Keratinocyte (primary cell): ENCODE measurements around the gene AIMP1. TPM values are rescaled to one million over a fixed set of nuclear protein-coding genes. Genes with fewer than 3 reads are reported as not detected.

ENCODE experiments used
- DNase-seq: peaks from one replicate; pipeline ENCODE4 v3.0.0-alpha.2; 2011; ENCODE audit warnings: low read depth, missing footprints, low spot score
- FAIRE-seq: peaks from 2 replicates; lab custom pipeline; 2011; peaks lifted over from hg19 to GRCh38; lab: Jason Lieb, UNC
- H2AFZ ChIP-seq: 2 replicates; pipeline ENCODE4 v1.6.0; 2012; ENCODE audit warnings: low read length, control low read depth, inconsistent platforms; ENCODE audit not compliant: control insufficient read depth
- H3K27ac ChIP-seq: 2 replicates; pipeline ENCODE4 v1.5.1; 2011; ENCODE audit warnings: low read length; ENCODE audit not compliant: control insufficient read depth, insufficient read depth
- H3K27me3 ChIP-seq: 3 replicates; pipeline ENCODE4 v1.6.0; 2011; ENCODE audit warnings: low read length; ENCODE audit not compliant: control insufficient read depth, insufficient read depth; ENCODE audit errors: extremely low read depth
- H3K36me3 ChIP-seq, 2 experiments: 2 replicates in 1 of 2; 3 replicates in 1 of 2; pipeline ENCODE4 v1.5.1; 2011; ENCODE audit warnings: low read length in 2 of 2, mild to moderate bottlenecking in 1 of 2; ENCODE audit not compliant: control insufficient read depth in 2 of 2, insufficient read depth in 2 of 2; ENCODE audit errors: extremely low read depth in 1 of 2
- H3K4me1 ChIP-seq: 3 replicates; pipeline ENCODE4 v1.5.1; 2011; ENCODE audit warnings: low read length; ENCODE audit not compliant: control insufficient read depth, insufficient read depth; ENCODE audit errors: extremely low read depth
- H3K4me2 ChIP-seq: 3 replicates; pipeline ENCODE4 v1.6.0; 2011; ENCODE audit warnings: low read depth, low read length; ENCODE audit not compliant: control insufficient read depth, insufficient read depth; ENCODE audit errors: extremely low read depth
- H3K4me3 ChIP-seq, 3 experiments: fragments of 200-600 bp in 1 of 3; sonication (generic) in 1 of 3; 2 replicates in 2 of 3; 3 replicates in 1 of 3; pipeline ENCODE4 v1.5.1; 2011 to 2016; ENCODE audit warnings: low read length in 3 of 3, mild to moderate bottlenecking in 3 of 3, control low read depth in 2 of 3, inconsistent platforms in 1 of 3, low read depth in 1 of 3, mixed read lengths in 1 of 3, mixed run types in 1 of 3, moderate library complexity in 1 of 3; ENCODE audit not compliant: control insufficient read depth in 2 of 3, insufficient read depth in 2 of 3; ENCODE audit errors: extremely low read depth in 1 of 3
- H3K79me2 ChIP-seq: 2 replicates; pipeline ENCODE4 v1.6.0; 2012; ENCODE audit warnings: low read length; ENCODE audit not compliant: control insufficient read depth, insufficient read depth
- H3K9ac ChIP-seq: 3 replicates; pipeline ENCODE4 v1.6.0; 2011; ENCODE audit warnings: low read length; ENCODE audit not compliant: control insufficient read depth, insufficient read depth; ENCODE audit errors: extremely low read depth
- H3K9me1 ChIP-seq: 3 replicates; pipeline ENCODE4 v1.6.0; 2011; ENCODE audit warnings: low read length; ENCODE audit not compliant: control insufficient read depth, insufficient read depth; ENCODE audit errors: extremely low read depth
- H3K9me3 ChIP-seq: 2 replicates; pipeline ENCODE4 v1.5.1; 2012; ENCODE audit warnings: low read depth, low read length; ENCODE audit not compliant: control insufficient read depth
- H4K20me1 ChIP-seq: 3 replicates; pipeline ENCODE4 v1.6.0; 2011; ENCODE audit warnings: low read length; ENCODE audit not compliant: control insufficient read depth, insufficient read depth; ENCODE audit errors: extremely low read depth
- EZH2 ChIP-seq: IDR thresholded peaks from one replicate; pipeline ENCODE4 v1.6.1; 2012; ENCODE audit warnings: inconsistent platforms, mild to moderate bottlenecking, low read length, moderate library complexity
- dilution Hi-C: fragments of 300-500 bp; cut with MboI; formaldehyde crosslinking; loops from one replicate; pipeline ENCODE4 v1.7.0; 2020; ENCODE audit warnings: low sequenced_read_pairs; ENCODE audit not compliant: extremely low pct_ligation_motif_present
- polyA plus RNA-seq, 5 experiments: library from polyadenylated mRNA; depleted of rRNA in 3 of 5; stranded (reverse) in 3 of 5; stranded (forward) in 1 of 5; unstranded in 1 of 5; fragments of >200 nt; gene quantifications; 1 replicate in 1 of 5; 2 replicates in 3 of 5; 3 replicates in 1 of 5; pipeline versions ENCODE4 v1.2.1 to v1.2.3, GENCODE V29; 2011 to 2012; ENCODE audit warnings: missing spikeins in 2 of 5, low read depth in 1 of 5, low replicate concordance in 1 of 5
- TF ChIP-seq, protein P1 (sequence below), 3 experiments: IDR thresholded peaks in 1 of 3; conservative IDR thresholded peaks in 1 of 3; optimal IDR thresholded peaks in 1 of 3; 2 replicates in 2 of 3; 3 replicates in 1 of 3; pipeline versions ENCODE3 to v1.5.1; 2011; ENCODE audit warnings: low read length in 3 of 3, mild to moderate bottlenecking in 3 of 3, moderate library complexity in 2 of 3, control low read depth in 1 of 3, inconsistent platforms in 1 of 3; ENCODE audit not compliant: insufficient read depth in 2 of 3; ENCODE audit errors: extremely low read depth in 1 of 3

AIMP1 gene
- polyA plus RNA-seq, 1 donor (not counting 4 experiments of a cell fraction or from before 2014, with no cell fraction given): 52.9 TPM

DNA sequence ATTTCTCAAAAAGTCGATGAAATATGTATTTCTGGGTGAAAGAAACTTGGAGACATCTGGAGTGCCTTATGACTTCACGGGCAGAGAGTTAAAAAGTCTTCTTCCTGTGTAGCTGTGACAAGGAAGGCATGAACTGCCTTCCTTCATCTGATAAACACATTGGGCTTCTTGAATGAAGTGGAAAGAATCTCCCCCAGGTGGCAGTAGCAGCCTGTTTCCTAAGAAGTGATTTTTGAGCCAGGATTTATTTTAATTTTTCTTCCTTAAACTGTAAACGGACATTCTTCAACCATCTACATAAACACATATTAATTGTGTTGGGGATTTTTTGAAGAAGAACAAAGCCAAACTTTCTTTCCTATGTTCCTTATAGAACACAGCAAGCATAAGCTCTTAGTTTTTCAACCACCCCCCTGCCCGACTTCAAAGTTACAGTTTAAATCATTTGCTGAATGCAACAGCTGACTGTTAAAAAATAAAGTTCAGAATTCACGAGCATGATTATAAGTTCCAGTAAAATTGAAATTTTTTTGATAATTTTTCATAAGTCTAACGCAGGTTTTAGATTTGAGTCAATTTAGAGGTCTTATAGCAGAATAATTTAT is 53.2 kb downstream of the AIMP1 start:
- H3K4me2 ChIP-seq: no peak overlapping the region
- no peak overlapping the region for H3K4me3 ChIP-seq
- no peaks in the 10 kb centered on the region for H3K9me1 ChIP-seq
- peak; percentile 52 for DNase-seq
- H3K36me3 ChIP-seq: no peaks in the 10 kb centered on the region
- H3K79me2 ChIP-seq: no peaks in the 10 kb centered on the region
- FAIRE-seq: peak; percentile 95
- dilution Hi-C loops: no loop called here
- H3K9ac ChIP-seq: no peak overlapping the region
- TF ChIP-seq, protein P1, sequence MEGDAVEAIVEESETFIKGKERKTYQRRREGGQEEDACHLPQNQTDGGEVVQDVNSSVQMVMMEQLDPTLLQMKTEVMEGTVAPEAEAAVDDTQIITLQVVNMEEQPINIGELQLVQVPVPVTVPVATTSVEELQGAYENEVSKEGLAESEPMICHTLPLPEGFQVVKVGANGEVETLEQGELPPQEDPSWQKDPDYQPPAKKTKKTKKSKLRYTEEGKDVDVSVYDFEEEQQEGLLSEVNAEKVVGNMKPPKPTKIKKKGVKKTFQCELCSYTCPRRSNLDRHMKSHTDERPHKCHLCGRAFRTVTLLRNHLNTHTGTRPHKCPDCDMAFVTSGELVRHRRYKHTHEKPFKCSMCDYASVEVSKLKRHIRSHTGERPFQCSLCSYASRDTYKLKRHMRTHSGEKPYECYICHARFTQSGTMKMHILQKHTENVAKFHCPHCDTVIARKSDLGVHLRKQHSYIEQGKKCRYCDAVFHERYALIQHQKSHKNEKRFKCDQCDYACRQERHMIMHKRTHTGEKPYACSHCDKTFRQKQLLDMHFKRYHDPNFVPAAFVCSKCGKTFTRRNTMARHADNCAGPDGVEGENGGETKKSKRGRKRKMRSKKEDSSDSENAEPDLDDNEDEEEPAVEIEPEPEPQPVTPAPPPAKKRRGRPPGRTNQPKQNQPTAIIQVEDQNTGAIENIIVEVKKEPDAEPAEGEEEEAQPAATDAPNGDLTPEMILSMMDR (optimal IDR thresholded peaks at IDR 0.05 in 1 of 3, IDR thresholded peaks at IDR 0.05 in 1 of 3, conservative IDR thresholded peaks at IDR 0.05 in 1 of 3; ENCODE audit: extremely low read depth in 1 of 3, insufficient read depth in 2 of 3, low read length in 3 of 3): peak; percentile 53 to 70 (median 65)
- TF ChIP-seq EZH2: no peak
- peak overlapping the region; percentile 73 for H2AFZ ChIP-seq
- no peaks in the 10 kb centered on the region for H3K27me3 ChIP-seq
- no peaks in the 10 kb centered on the region for H3K9me3 ChIP-seq
- no peaks in the 10 kb centered on the region for H4K20me1 ChIP-seq
- peaks cover 14% of the 10 kb centered on the region for H3K4me1 ChIP-seq
- H3K27ac ChIP-seq: no peak overlapping the region

DNA sequence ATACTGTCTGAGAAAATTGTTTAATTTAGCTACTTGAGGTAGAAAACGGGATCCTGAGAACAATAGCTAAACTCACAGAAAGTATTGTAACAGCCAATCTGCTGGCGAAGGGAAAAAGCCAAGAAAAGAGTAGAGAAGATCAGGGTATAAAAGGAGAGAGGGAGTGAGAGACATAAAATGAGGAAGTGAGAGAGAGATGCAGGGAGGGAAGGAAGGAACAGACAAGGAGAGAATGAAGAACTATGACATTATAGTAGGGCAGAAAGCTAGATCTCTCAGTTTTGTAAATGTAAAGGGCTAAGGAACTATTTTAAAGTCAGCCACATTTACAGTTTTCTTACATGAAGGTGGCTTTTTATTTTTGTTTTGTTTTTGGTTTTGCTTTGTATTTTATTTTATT is 53.9 kb downstream of the AIMP1 start:
- dilution Hi-C loops: no loop called here

More for the DNA sequence above, 53.9 kb downstream of the AIMP1 start:
- no peaks in the 10 kb centered on the region for H3K36me3 ChIP-seq
- H3K79me2 ChIP-seq: no peaks in the 10 kb centered on the region
- no peak for FAIRE-seq
- H3K9me1 ChIP-seq: no peaks in the 10 kb centered on the region
- no peaks in the 10 kb centered on the region for H3K27me3 ChIP-seq
- H4K20me1 ChIP-seq: no peaks in the 10 kb centered on the region
- peaks cover 10% of the 10 kb centered on the region for H3K4me1 ChIP-seq
- no peaks in the 10 kb centered on the region for H3K9me3 ChIP-seq
- H2AFZ ChIP-seq: peak overlapping the region; percentile 41
- H3K9ac ChIP-seq: no peak overlapping the region
- no peak overlapping the region for H3K27ac ChIP-seq
- no peak overlapping the region for H3K4me2 ChIP-seq
- H3K4me3 ChIP-seq: no peak overlapping the region
- no peak for TF ChIP-seq EZH2
- TF ChIP-seq, protein P1 (optimal IDR thresholded peaks at IDR 0.05 in 1 of 3, IDR thresholded peaks at IDR 0.05 in 1 of 3, conservative IDR thresholded peaks at IDR 0.05 in 1 of 3; ENCODE audit: extremely low read depth in 1 of 3, insufficient read depth in 2 of 3, low read length in 3 of 3): no peak
- DNase-seq: no peak
